GM10266 (cell line): ENCODE results near the gene SLIT3.

Source experiments
- DNase-seq: peaks from one replicate; pipeline ENCODE4 v3.0.0; 2012; ENCODE audit errors: extremely low spot score
- TF ChIP-seq, protein P1 (sequence below): IDR thresholded peaks from 2 replicates; pipeline ENCODE4 v1.5.1; 2012; ENCODE audit warnings: mild to moderate bottlenecking, low read depth; ENCODE audit not compliant: control insufficient read depth, insufficient read depth; ENCODE audit errors: missing control alignments

Gene SLIT3

DNA sequence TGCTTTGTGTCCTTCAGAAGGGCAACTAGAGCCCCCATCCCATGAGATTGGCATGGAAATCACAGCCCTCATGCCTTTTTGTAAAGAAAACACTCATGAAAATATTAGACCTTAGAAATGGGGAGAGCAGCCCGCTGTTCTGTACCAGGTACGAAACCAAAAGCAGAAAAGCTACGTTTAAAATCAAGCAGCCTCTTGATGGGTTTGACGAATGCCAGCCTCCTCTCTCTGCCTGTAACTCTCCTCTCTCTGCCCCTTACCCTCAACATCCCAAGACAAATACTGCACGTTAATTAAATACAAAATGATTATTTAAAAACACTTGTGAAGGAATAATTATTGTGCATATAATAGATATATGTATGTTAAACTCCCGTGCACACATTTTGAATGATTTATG lies 390.1 kb downstream of the SLIT3 start:
- DNase-seq: no peak
- TF ChIP-seq, protein P1, sequence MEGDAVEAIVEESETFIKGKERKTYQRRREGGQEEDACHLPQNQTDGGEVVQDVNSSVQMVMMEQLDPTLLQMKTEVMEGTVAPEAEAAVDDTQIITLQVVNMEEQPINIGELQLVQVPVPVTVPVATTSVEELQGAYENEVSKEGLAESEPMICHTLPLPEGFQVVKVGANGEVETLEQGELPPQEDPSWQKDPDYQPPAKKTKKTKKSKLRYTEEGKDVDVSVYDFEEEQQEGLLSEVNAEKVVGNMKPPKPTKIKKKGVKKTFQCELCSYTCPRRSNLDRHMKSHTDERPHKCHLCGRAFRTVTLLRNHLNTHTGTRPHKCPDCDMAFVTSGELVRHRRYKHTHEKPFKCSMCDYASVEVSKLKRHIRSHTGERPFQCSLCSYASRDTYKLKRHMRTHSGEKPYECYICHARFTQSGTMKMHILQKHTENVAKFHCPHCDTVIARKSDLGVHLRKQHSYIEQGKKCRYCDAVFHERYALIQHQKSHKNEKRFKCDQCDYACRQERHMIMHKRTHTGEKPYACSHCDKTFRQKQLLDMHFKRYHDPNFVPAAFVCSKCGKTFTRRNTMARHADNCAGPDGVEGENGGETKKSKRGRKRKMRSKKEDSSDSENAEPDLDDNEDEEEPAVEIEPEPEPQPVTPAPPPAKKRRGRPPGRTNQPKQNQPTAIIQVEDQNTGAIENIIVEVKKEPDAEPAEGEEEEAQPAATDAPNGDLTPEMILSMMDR: no peak

DNA sequence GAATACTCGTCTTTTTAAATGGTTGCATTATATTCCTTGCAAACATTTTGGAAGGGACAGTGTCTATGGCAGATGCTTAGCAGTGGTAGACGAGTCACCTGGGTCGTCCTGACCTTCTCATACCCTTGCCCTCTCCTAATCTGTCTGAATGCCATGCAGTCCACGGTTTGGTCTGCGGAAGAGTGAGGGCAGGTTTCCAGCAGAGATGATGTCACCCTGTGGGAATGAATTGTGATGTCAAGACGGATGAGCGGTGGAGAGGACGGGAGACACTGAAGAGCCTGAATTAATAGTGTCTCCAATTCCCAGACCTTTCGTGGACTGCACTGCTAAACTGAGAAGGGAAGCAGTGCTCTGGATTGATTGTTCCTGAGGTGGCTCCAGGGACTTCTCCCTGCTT lies 392.7 kb downstream of the SLIT3 start:
- no peak for DNase-seq
- TF ChIP-seq, protein P1: no peak

DNA sequence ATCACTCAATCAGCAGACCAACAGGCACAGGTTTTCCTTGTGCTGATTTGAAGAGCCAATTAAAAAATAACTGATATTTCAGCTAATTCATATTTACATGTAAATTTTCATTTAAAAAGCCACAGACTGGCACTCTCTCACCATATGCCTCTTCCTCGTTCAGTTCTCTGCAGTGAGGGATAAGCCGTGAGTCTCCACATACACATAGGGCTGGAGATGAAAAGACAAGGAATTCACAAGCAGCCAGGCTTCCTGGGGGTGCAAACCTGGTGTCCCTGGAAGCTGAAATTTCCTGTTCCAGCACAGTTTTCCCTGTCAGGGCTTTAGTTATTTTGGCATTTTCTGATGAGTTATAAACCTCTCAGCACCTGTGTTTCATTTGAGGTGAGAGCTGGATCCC lies 397.9 kb downstream of the SLIT3 start:
- TF ChIP-seq, protein P1: no peak
- DNase-seq: no peak

DNA sequence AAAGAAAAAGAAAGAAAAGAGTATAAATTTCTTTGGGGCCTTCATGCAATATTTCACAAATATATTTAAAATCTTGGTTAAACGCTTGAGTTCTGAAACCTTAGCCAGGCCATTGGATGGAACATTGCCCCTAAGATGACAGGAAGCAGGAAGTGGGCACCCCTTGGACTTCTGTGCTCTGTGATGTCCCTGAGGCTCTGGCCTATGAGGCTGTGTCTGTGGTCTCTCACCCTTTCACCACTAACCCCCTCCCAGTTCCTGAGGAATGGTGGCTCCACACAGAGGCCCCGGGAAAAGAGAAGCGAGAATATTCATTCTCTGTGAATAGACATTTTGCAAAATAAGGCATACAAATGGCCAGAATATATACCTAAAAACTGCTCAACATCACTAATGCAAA lies 401.3 kb downstream of the SLIT3 start:
- TF ChIP-seq, protein P1: no peak
- no peak for DNase-seq

DNA sequence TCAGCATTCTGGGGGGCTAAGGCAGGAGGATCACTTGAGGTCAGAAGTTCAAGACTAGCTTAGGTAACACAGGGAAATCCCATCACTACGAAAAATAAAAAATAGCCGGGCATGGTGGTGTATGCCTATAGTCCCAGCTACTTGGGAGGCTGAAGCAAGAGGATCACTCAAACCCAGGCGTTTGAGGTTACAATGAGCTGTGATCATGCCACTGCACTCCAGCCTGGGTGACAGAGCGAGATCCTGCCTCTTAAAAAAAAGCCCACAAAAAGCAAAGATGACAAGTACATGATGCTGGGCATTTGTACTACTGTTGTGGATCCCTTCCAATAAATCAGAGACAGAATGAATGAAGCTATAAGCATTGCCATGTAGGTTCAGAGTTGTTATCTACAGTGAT lies 401.7 kb downstream of the SLIT3 start:
- TF ChIP-seq, protein P1: no peak
- no peak for DNase-seq

DNA sequence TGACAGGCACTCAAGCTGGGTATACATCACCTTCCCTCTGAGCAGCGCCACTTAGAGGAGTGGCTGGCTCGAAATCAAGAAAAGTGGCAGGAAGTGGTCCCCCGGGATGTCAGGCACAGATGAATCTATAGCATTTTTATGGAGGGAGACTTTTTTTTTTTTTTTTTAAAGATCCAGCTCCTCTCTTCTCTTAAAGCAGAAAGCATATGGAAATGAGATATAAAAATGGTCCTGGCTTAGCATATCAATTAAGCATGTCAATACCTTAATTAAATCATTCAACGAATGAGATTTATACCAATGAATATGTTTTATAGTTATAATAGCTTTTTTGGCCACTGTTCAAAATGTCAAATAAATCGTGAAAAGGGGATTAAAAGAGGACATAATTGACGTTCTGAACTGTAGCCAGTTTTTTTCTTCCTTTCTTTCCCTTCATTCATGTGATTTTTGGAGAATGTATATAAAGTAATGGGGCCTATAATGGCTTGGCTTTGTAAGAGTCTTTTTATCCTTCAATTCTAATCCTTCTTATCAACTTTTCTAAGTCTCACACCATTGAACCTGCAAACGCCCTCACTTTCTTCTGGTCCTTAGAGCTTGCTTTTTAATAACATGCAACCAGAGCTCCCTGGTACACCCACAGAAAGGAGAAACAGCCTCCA lies 402.6 kb downstream of the SLIT3 start:
- no peak for DNase-seq
- TF ChIP-seq, protein P1: no peak

DNA sequence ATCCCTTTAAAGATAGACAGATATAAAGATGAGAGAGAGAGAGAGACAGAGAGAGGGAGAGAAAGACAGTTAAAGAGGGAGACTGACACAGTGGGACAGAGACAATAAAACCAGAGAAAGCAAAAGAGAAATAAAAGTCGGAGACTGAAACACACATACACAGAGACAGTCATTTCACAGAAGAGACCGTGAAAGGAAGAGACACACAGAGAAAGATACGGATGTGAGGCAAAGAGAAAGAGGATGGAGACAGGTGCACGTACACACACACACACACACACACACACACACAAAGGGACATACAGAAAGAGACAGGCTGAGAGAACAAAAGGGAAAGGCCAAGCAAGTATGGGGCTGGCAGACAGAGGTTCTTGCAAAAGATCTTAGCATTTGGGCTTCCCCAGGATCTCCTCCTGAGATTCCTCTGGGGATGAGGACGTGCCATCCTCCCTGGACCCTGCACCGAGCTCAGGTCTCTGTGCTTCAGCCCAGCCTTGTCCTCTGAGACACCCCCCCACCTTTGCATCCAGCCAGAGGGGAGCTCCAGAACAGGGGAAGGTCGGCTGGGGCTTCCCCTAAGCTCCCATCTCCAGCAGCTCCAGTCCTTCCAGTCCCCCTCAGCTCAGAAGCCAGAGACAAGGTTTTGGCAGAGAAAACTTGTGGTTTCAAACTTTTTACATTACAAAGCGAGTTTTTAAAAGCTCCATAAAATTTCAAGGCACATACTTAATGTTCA lies 403.4 kb downstream of the SLIT3 start:
- TF ChIP-seq, protein P1: no peak
- no peak for DNase-seq
